NCI-H774 (cell line): ENCODE data around the gene CPA2.
A peak's percentile ranks its signal among the peaks of the same experiment; 100 is the strongest.
"Not testable (repeated sequence)": the region's sequence is repeated elsewhere in the genome, so short reads cannot be mapped to it uniquely, and the experiment has no call there.

ENCODE experiments used
- DNase-seq: peaks from one replicate; lab custom pipeline; 2025; lab: John Stamatoyannopoulos, UW

The CPA2 gene

GRCh38 chr7:130266258-130266960 lies at the start of gene CPA2:
Gene CPA2, plus strand, starts transcription at chr7:130266863. Its CDS starts 19 bp downstream, at chr7:130266882.
- DNase-seq = no peak

- no peak for DNase-seq
Measured at GRCh38 chr7:130218806-130219620, 47.6 kb upstream of the CPA2 start.

- no peak for DNase-seq
Measured at GRCh38 chr7:130219871-130220270, 46.8 kb upstream of the CPA2 start.

- no peak for DNase-seq
Measured at GRCh38 chr7:130221746-130222145, 44.9 kb upstream of the CPA2 start.

GRCh38 chr7:130223646-130224045 lies 43.0 kb upstream of the CPA2 start:
- DNase-seq = no peak

- DNase-seq = no peak
Measured at GRCh38 chr7:130224210-130224609, 42.5 kb upstream of the CPA2 start.

GRCh38 chr7:130224923-130225322 lies 41.7 kb upstream of the CPA2 start:
- DNase-seq = not testable (repeated sequence)

- DNase-seq = no peak
Measured at GRCh38 chr7:130226333-130226732, 40.3 kb upstream of the CPA2 start.

- no peak for DNase-seq
Measured at GRCh38 chr7:130227883-130228575, 38.6 kb upstream of the CPA2 start.

GRCh38 chr7:130228840-130229502 lies 37.7 kb upstream of the CPA2 start:
- DNase-seq = no peak

GRCh38 chr7:130229981-130230380 lies 36.7 kb upstream of the CPA2 start:
- DNase-seq = not testable (repeated sequence)

- DNase-seq = no peak
Measured at GRCh38 chr7:130231792-130232191, 34.9 kb upstream of the CPA2 start.

GRCh38 chr7:130232209-130232608 lies 34.5 kb upstream of the CPA2 start:
- DNase-seq = no peak

GRCh38 chr7:130234078-130234477 lies 32.6 kb upstream of the CPA2 start:
- no peak for DNase-seq

GRCh38 chr7:130236361-130236760 lies 30.3 kb upstream of the CPA2 start:
- DNase-seq = not testable (repeated sequence)

- no peak for DNase-seq
Measured at GRCh38 chr7:130240240-130240639, 26.4 kb upstream of the CPA2 start.

GRCh38 chr7:130242198-130243014 lies 24.3 kb upstream of the CPA2 start:
- peak; percentile 34 for DNase-seq

- not testable (repeated sequence) for DNase-seq
Measured at GRCh38 chr7:130243486-130243885, 23.2 kb upstream of the CPA2 start.

- not testable (repeated sequence) for DNase-seq
Measured at GRCh38 chr7:130246491-130246890, 20.2 kb upstream of the CPA2 start.

GRCh38 chr7:130248842-130249241 lies 17.8 kb upstream of the CPA2 start:
- not testable (repeated sequence) for DNase-seq

GRCh38 chr7:130249626-130250025 lies 17.0 kb upstream of the CPA2 start:
- not testable (repeated sequence) for DNase-seq
